Mesothelial cell of epicardium (in vitro differentiated cells): ENCODE results near the gene PAFAH2. TPM values are rescaled to one million over a fixed set of nuclear protein-coding genes. Genes with fewer than 3 reads are reported as not detected.

Source experiments
- DNase-seq, 2 experiments: peaks; one replicate each; pipeline ENCODE4 v3.0.0; 2021; ENCODE audit warnings: low spot score in 2 of 2; ENCODE audit not compliant: unreplicated experiment in 2 of 2
- H3K27ac Mint-ChIP-seq: 2 replicates; pipeline ENCODE4 v1.8.0; 2021; ENCODE audit warnings: mixed read lengths
- H3K27me3 Mint-ChIP-seq: 2 replicates; pipeline ENCODE4 v1.8.0; 2021; ENCODE audit warnings: low read depth, mixed read lengths
- H3K36me3 Mint-ChIP-seq: 2 replicates; pipeline ENCODE4 v1.8.0; 2021; ENCODE audit warnings: mixed read lengths
- H3K4me1 Mint-ChIP-seq: 2 replicates; pipeline ENCODE4 v1.8.0; 2021; ENCODE audit warnings: mixed read lengths
- H3K4me3 Mint-ChIP-seq: 2 replicates; pipeline ENCODE4 v1.8.0; 2021; ENCODE audit warnings: mild to moderate bottlenecking, moderate library complexity, mixed read lengths
- H3K9me3 Mint-ChIP-seq: 2 replicates; pipeline ENCODE4 v1.8.0; 2021; ENCODE audit warnings: mixed read lengths
- total RNA-seq: library from RNA; stranded (reverse); gene quantifications from 3 replicates; pipeline ENCODE4 v1.2.1, GENCODE V29; 2021
- TF ChIP-seq, protein P1 (sequence below): fragments of 200-600 bp; sonication (generic); IDR thresholded peaks from one replicate; pipeline ENCODE4 v1.5.0; 2021; ENCODE audit warnings: antibody characterized with exemption; ENCODE audit not compliant: unreplicated experiment

The PAFAH2 gene
- total RNA-seq, 1 donor from 2014 or later: 9.1 TPM

DNA sequence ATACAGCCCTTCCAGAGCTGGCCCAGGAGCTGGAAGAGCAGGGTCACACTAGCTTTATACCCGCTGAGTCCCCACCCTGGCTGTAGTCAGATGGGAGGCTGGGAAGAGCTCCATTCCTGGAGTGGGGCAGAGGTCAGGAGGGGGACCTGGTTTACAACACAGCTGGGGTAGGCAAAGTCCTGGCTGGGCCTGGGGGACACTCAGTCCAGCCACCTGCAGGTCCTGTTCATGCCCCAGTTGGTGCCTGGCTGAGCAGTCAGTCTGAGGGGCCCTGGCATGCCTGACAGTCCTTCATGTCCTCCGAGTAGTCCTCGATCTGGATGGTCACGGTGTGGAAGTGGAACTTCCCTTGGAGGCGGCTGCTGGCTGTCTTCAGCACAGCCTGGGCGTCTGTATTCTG is 41.0 kb upstream of the PAFAH2 start:
- no peak overlapping the region for H3K4me3 Mint-ChIP-seq

GRCh38 chr1:26038477-26038876 is 40.6 kb upstream of the PAFAH2 start:
- TF ChIP-seq, protein P1, sequence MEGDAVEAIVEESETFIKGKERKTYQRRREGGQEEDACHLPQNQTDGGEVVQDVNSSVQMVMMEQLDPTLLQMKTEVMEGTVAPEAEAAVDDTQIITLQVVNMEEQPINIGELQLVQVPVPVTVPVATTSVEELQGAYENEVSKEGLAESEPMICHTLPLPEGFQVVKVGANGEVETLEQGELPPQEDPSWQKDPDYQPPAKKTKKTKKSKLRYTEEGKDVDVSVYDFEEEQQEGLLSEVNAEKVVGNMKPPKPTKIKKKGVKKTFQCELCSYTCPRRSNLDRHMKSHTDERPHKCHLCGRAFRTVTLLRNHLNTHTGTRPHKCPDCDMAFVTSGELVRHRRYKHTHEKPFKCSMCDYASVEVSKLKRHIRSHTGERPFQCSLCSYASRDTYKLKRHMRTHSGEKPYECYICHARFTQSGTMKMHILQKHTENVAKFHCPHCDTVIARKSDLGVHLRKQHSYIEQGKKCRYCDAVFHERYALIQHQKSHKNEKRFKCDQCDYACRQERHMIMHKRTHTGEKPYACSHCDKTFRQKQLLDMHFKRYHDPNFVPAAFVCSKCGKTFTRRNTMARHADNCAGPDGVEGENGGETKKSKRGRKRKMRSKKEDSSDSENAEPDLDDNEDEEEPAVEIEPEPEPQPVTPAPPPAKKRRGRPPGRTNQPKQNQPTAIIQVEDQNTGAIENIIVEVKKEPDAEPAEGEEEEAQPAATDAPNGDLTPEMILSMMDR: no peak
- Mint-ChIP-seq H3K27ac (no peak overlapping the region), H3K4me1 (peaks cover 12% of the 10 kb centered on the region), H3K36me3 (no peaks in the 10 kb centered on the region), H3K27me3 (peaks cover 10% of the 10 kb centered on the region), H3K4me3 (no peak overlapping the region), H3K9me3 (no peaks in the 10 kb centered on the region)
- DNase-seq: no peak

More for the DNA sequence above, 41.0 kb upstream of the PAFAH2 start:
- peaks cover 15% of the 10 kb centered on the region for H3K4me1 Mint-ChIP-seq
- H3K27me3 Mint-ChIP-seq: peaks cover 14% of the 10 kb centered on the region
- TF ChIP-seq, protein P1: no peak
- no peak for DNase-seq
- no peaks in the 10 kb centered on the region for H3K36me3 Mint-ChIP-seq
- no peaks in the 10 kb centered on the region for H3K9me3 Mint-ChIP-seq
- no peak overlapping the region for H3K27ac Mint-ChIP-seq

DNA sequence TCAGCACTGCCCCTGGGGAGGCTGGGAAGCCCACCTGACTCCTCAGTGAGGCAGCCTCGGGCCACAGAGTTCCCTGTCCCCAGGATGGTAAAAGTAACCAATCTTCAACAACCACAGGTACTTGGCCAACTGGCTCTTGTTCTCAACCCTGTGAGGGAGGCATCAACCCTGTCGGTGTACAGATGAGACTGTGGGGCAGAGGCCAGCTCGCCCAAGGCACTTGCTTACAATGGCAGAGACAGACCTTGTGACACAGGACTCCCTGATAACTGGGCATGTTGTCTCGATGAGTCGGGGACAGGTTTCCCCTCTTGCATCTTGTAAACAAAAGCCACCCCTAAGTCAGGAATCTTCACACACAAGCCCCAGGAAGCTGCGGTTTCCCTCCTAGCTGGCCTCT is 40.0 kb upstream of the PAFAH2 start:
- no peak overlapping the region for H3K27ac Mint-ChIP-seq
- DNase-seq: no peak
- H3K9me3 Mint-ChIP-seq: no peaks in the 10 kb centered on the region
- H3K4me3 Mint-ChIP-seq: no peak overlapping the region
- peaks cover 5% of the 10 kb centered on the region for H3K27me3 Mint-ChIP-seq
- TF ChIP-seq, protein P1: no peak
- peaks cover 12% of the 10 kb centered on the region for H3K4me1 Mint-ChIP-seq
- no peaks in the 10 kb centered on the region for H3K36me3 Mint-ChIP-seq

GRCh38 chr1:26036756-26037281 is 39.0 kb upstream of the PAFAH2 start:
- TF ChIP-seq, protein P1: no peak
- H3K27ac Mint-ChIP-seq: peak overlapping the region; percentile 28
- peaks cover 15% of the 10 kb centered on the region for H3K4me1 Mint-ChIP-seq
- no peaks in the 10 kb centered on the region for H3K36me3 Mint-ChIP-seq
- no peaks in the 10 kb centered on the region for H3K9me3 Mint-ChIP-seq
- no peak for DNase-seq
- peak overlapping the region; percentile 94 for H3K4me3 Mint-ChIP-seq
- H3K27me3 Mint-ChIP-seq: peaks cover 2% of the 10 kb centered on the region

- peaks cover 2% of the 10 kb centered on the region for H3K27me3 Mint-ChIP-seq
- H3K4me1 Mint-ChIP-seq: peaks cover 18% of the 10 kb centered on the region
- no peaks in the 10 kb centered on the region for H3K36me3 Mint-ChIP-seq
- TF ChIP-seq, protein P1: peak; percentile 100
- peak overlapping the region; percentile 94 for H3K4me3 Mint-ChIP-seq
- H3K27ac Mint-ChIP-seq: peak overlapping the region; percentile 96
- peak; percentile 74 to 96 for DNase-seq
- H3K9me3 Mint-ChIP-seq: no peaks in the 10 kb centered on the region
Observed at GRCh38 chr1:26035959-26036755, 38.3 kb upstream of the PAFAH2 start.
